Measurements from ENCODE around the gene COL9A3. TPM values are rescaled to one million over a fixed set of nuclear protein-coding genes. Genes with fewer than 3 reads are reported as not detected.

Gene COL9A3
- total RNA-seq, 1 experiment from 2014 or later = 150 TPM

- no CpG with 5 or more reads among the region's 9 CpGs for WGBS (ENCODE audit: extremely low coverage, insufficient read length, low lambda C conversion rate)
- Mint-ChIP-seq H3K4me1 (peaks cover 2 to 15% of the 10 kb centered on the region in 2 experiments; a peak in 3 of 4 replicates), H3K36me3 (ENCODE audit: insufficient read depth in 1 of 3, low read depth in 3 of 3) (no peaks in the 10 kb centered on the region; a peak in 1 of 7 replicates), H3K4me3 (no peak overlapping the region), H3K27me3 (ENCODE audit: low read depth) (peaks cover 8% of the 10 kb centered on the region), H3K9me3 (no peaks in the 10 kb centered on the region; a peak in 1 of 5 replicates), H3K27ac (no peak overlapping the region)
- no peak for DNase-seq
- TF ChIP-seq CTCF (conservative IDR thresholded peaks at IDR 0.05) = no peak
- Histone ChIP-seq H3K14ac (ENCODE audit: insufficient read depth, low read length) (no peak overlapping the region), H4K5ac (ENCODE audit: insufficient read length, low read depth, low read length) (no peak overlapping the region), H4K91ac (ENCODE audit: insufficient read length, low read depth, low read length) (no peak overlapping the region), H3K79me2 (ENCODE audit: insufficient read depth, low read length) (no peaks in the 10 kb centered on the region), H2BK120ac (ENCODE audit: low read depth, low read length, poor library complexity, severe bottlenecking) (no peak overlapping the region), H3K9ac (ENCODE audit: extremely low read depth, insufficient read length, low read length) (no peak overlapping the region), H2AFZ (ENCODE audit: low read length) (no peak overlapping the region), H3K4me1 (ENCODE audit: insufficient read depth, low read length) (peaks cover 3% of the 10 kb centered on the region; the same call in 1 of the 2 replicates), H3K9me3 (ENCODE audit: control insufficient read depth, low read depth, low read length) (no peaks in the 10 kb centered on the region), H2BK20ac (ENCODE audit: low read depth, low read length, poor library complexity, severe bottlenecking) (no peak overlapping the region), H3T11ph (ENCODE audit: low read length) (no peak overlapping the region), H3K27me3 (ENCODE audit: insufficient read depth, low read length) (no peaks in the 10 kb centered on the region), H3K18ac (ENCODE audit: insufficient read length, low read depth, low read length) (no peak overlapping the region), H3K23me2 (ENCODE audit: insufficient read length, low read depth, low read length, poor library complexity, severe bottlenecking) (no peaks in the 10 kb centered on the region), H3K56ac (ENCODE audit: insufficient read length, low read depth, low read length) (no peak overlapping the region), H2BK12ac (ENCODE audit: insufficient read length, low read depth, low read length) (no peak overlapping the region), H3K27ac (ENCODE audit: insufficient read length, low read depth, low read length) (no peak overlapping the region), H3K79me1 (ENCODE audit: insufficient read depth, low read depth, low read length, poor library complexity, severe bottlenecking) (no peaks in the 10 kb centered on the region), H3K4me2 (ENCODE audit: insufficient read depth, insufficient read length, low read length) (no peak overlapping the region), H4K20me1 (ENCODE audit: control insufficient read depth, insufficient read depth, insufficient read length) (no peaks in the 10 kb centered on the region), H4K8ac (replicated peaks; ENCODE audit: insufficient read length, low read depth, low read length) (no peak overlapping the region), H2AK5ac (ENCODE audit: insufficient read length, low read length) (no peak overlapping the region), H3K23ac (ENCODE audit: insufficient read length, low read depth, low read length) (no peak overlapping the region), H3K4ac (ENCODE audit: low read depth, low read length) (no peak overlapping the region), H2BK15ac (ENCODE audit: low read depth, low read length) (no peak overlapping the region), H2BK5ac (ENCODE audit: insufficient read length, low read length) (no peak overlapping the region)
Measured at GRCh38 chr20:62775206-62775605, 41.6 kb upstream of the COL9A3 start.

Data from H9 (cell line).